Measurements from ENCODE around the gene STK35. TPM values are rescaled to one million over a fixed set of nuclear protein-coding genes. Genes with fewer than 3 reads are reported as not detected.
"Not testable (repeated sequence)": the region's sequence is repeated elsewhere in the genome, so short reads cannot be mapped to it uniquely, and the experiment has no call there.

STK35 gene
- total RNA-seq, 1 donor from 2014 or later = 21.8 TPM

GRCh38 chr20:2169456-2170088 is 67.9 kb downstream of the STK35 start:
- no peak for DNase-seq (ENCODE audit: low spot score)

DNA sequence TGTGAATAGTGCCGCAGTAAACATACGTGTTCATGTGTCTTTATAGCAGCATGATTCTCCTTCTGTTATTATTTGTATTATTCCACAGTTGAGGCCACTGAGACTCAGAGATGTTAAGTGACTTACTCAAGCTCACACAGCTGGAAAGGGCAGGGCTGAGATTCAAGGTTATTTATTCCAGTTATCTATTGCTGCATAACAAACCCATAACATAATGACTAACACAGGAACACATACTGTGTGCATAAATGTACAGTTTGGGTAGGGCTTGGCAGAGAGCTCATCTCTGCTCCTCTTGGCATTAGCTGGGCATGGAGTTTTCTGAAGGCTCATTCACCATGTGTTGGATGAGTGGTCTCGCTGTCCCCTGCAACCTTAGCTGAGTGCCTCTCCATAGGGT is 68.8 kb downstream of the STK35 start:
- TF ChIP-seq EZH2 (IDR thresholded peaks at IDR 0.05) (no peak), CTCF (IDR thresholded peaks at IDR 0.05) (no peak)
- Histone ChIP-seq H3K4me2 (no peak overlapping the region), H3K4me3 (no peak overlapping the region), H3K27me3 (peaks cover 4% of the 10 kb centered on the region), H3K9ac (no peak overlapping the region), H3K4me1 (no peaks in the 10 kb centered on the region), H3K79me2 (ENCODE audit: low read depth) (no peaks in the 10 kb centered on the region), H3K27ac (no peak overlapping the region), H3K36me3 (no peaks in the 10 kb centered on the region), H4K20me1 (ENCODE audit: low read depth) (no peaks in the 10 kb centered on the region), H3F3A (ENCODE audit: low read depth) (no peaks in the 10 kb centered on the region), H2AFZ (replicated peaks) (no peak overlapping the region), H3K9me3 (ENCODE audit: low read depth) (no peaks in the 10 kb centered on the region)
- Mint-ChIP-seq H3K27ac (no peak overlapping the region), H3K9me3 (no peaks in the 10 kb centered on the region), H3K4me3 (no peak overlapping the region), H3K36me3 (no peaks in the 10 kb centered on the region), H3K27me3 (ENCODE audit: insufficient read depth, low read depth) (peaks cover 8% of the 10 kb centered on the region), H3K4me1 (peaks cover 9% of the 10 kb centered on the region)
- DNase-seq (ENCODE audit: low spot score) = no peak

More at GRCh38 chr20:2169456-2170088, 67.9 kb downstream of the STK35 start:
- no peaks in the 10 kb centered on the region for H4K20me1 ChIP-seq (ENCODE audit: low read depth)
- H3K27me3 Mint-ChIP-seq (ENCODE audit: insufficient read depth, low read depth) = peaks cover 8% of the 10 kb centered on the region
- H3K79me2 ChIP-seq (ENCODE audit: low read depth) = no peaks in the 10 kb centered on the region
- TF ChIP-seq EZH2phosphoT487 (IDR thresholded peaks at IDR 0.05) (no peak), CTCF (IDR thresholded peaks at IDR 0.05) (no peak), EZH2 (IDR thresholded peaks at IDR 0.05) (no peak)
- no peaks in the 10 kb centered on the region for H3F3A ChIP-seq (ENCODE audit: low read depth)
- no peak overlapping the region for H3K27ac ChIP-seq
- peaks cover 4% of the 10 kb centered on the region for H3K27me3 ChIP-seq
- no peaks in the 10 kb centered on the region for H3K9me3 ChIP-seq (ENCODE audit: low read depth)
- no peaks in the 10 kb centered on the region for H3K36me3 ChIP-seq
- H3K9me3 Mint-ChIP-seq = no peaks in the 10 kb centered on the region
- no peak overlapping the region for H3K4me3 ChIP-seq
- no peaks in the 10 kb centered on the region for H3K4me1 ChIP-seq
- peaks cover 9% of the 10 kb centered on the region for H3K4me1 Mint-ChIP-seq
- H3K4me3 Mint-ChIP-seq = no peak overlapping the region
- no peak overlapping the region for H3K4me2 ChIP-seq
- H3K9ac ChIP-seq = no peak overlapping the region
- H2AFZ ChIP-seq (replicated peaks) = no peak overlapping the region
- H3K36me3 Mint-ChIP-seq = no peaks in the 10 kb centered on the region
- no peak overlapping the region for H3K27ac Mint-ChIP-seq

- Histone ChIP-seq H3F3A (ENCODE audit: low read depth) (no peaks in the 10 kb centered on the region), H3K9me3 (ENCODE audit: low read depth) (no peaks in the 10 kb centered on the region), H3K9ac (no peak overlapping the region), H2AFZ (replicated peaks) (no peak overlapping the region), H3K79me2 (ENCODE audit: low read depth) (no peaks in the 10 kb centered on the region), H3K27ac (no peak overlapping the region), H3K4me2 (no peak overlapping the region), H3K4me3 (no peak overlapping the region), H4K20me1 (ENCODE audit: low read depth) (no peaks in the 10 kb centered on the region), H3K36me3 (no peaks in the 10 kb centered on the region), H3K4me1 (no peaks in the 10 kb centered on the region), H3K27me3 (peaks cover 4% of the 10 kb centered on the region)
- H3K27me3 Mint-ChIP-seq (ENCODE audit: insufficient read depth, low read depth) = peaks cover 8% of the 10 kb centered on the region
- TF ChIP-seq CTCF (IDR thresholded peaks at IDR 0.05) (no peak), EZH2phosphoT487 (IDR thresholded peaks at IDR 0.05) (no peak), EZH2 (IDR thresholded peaks at IDR 0.05) (no peak)
- peak overlapping the region; percentile 11 for H3K27ac Mint-ChIP-seq
- H3K4me1 Mint-ChIP-seq = peaks cover 9% of the 10 kb centered on the region
- no peak overlapping the region for H3K4me3 Mint-ChIP-seq
- H3K36me3 Mint-ChIP-seq = no peaks in the 10 kb centered on the region
- DNase-seq (ENCODE audit: low spot score) = no peak
- no peaks in the 10 kb centered on the region for H3K9me3 Mint-ChIP-seq
Observed at GRCh38 chr20:2171266-2171790, 69.7 kb downstream of the STK35 start.

DNA sequence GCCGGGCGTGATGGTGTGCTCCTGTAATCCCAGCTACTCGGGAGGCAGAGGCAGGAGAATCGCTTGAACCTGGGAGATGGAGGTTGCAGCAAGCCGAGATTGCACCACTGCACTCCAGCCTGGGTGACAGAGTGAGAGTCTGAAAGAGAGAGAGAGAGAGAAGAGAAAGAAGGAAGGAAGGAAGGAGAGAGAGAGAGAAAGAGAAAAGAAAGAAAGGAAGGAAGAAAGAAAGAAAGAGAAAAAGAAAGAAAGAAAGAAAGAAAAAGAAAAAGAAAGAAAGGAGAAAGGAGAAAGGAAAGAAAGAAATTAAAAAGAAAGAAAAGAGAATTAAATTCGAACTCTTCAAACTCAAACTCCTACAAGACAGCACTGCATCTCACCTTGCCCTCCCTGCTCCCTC is 70.2 kb downstream of the STK35 start:
- not testable (repeated sequence) for DNase-seq (ENCODE audit: low spot score); H3K27ac ChIP-seq; H3K9me3 ChIP-seq (ENCODE audit: low read depth); H3K27me3 ChIP-seq; H3K9me3 Mint-ChIP-seq; H3F3A ChIP-seq (ENCODE audit: low read depth); H2AFZ ChIP-seq (replicated peaks); H3K4me2 ChIP-seq; H3K4me3 Mint-ChIP-seq; H3K4me3 ChIP-seq; H3K4me1 ChIP-seq; H3K36me3 Mint-ChIP-seq; H3K79me2 ChIP-seq (ENCODE audit: low read depth); H3K4me1 Mint-ChIP-seq; H3K9ac ChIP-seq; H3K36me3 ChIP-seq; H4K20me1 ChIP-seq (ENCODE audit: low read depth); H3K27me3 Mint-ChIP-seq (ENCODE audit: insufficient read depth, low read depth)
- H3K27ac Mint-ChIP-seq = peak overlapping the region; percentile 73
